ENCODE results near the gene SPACA4. TPM values are rescaled to one million over a fixed set of nuclear protein-coding genes. Genes with fewer than 3 reads are reported as not detected.
"Not testable (repeated sequence)": the region's sequence is repeated elsewhere in the genome, so short reads cannot be mapped to it uniquely, and the experiment has no call there.

SPACA4 gene
- total RNA-seq, 1 donor from 2014 or later = not detected

DNA sequence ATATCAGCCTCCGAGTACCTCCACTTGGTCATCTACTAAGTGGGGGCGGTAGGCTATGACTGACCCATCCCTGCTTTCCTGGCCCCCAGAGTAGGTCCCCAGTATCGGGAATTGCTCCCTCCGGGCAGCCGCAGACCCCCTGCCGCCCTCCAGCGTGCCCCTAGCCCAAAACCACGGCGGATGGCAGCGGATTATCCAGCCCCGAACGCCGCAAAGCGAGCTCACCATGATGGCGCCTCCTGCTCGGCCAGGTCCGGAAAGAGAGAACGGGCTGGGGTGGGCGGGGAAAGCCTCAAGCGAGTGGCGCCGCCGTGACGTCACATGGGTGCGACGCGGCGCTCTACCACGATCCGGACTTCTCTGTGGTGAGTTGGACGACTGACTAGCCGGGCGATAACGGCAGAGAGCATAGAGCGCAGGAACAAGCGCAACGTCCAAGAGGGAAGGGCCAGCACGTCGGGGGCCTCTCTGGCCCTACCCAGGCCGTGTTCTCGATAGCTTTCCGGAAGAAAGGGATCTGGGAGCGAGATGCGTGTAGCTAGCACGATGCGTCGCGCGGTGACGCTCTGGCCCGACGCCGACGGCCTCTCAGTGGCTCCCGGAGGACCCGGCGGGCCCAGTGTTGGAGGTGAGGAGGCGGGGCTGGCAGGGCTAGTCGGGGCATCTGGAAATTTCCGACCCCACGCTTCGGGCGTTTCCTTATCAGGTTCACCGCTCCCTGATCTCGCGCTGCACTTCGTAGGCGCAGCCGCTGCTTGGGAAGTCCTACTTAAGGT lies 12.6 kb downstream of the SPACA4 start, which contains the start of the genes RPL18 and SPHK2:
Gene RPL18 (minus strand): TSS at position 263 of the 776 bp plus-strand sequence. CDS start 35 bp downstream, at position 228.
Gene SPHK2 (plus strand): TSS at position 591 of the 776 bp plus-strand sequence. CDS start 1,009 bp downstream, outside the sequence.
- DNase-seq = peak; percentile 99

- DNase-seq = no peak
Observed at GRCh38 chr19:48619692-48620585, 13.4 kb downstream of the SPACA4 start.

- DNase-seq = no peak
Observed at GRCh38 chr19:48623556-48624066, 17.1 kb downstream of the SPACA4 start.

- DNase-seq = peak; percentile 97
Observed at GRCh38 chr19:48624067-48624594, 17.6 kb downstream of the SPACA4 start.

GRCh38 chr19:48624791-48625723 lies 18.5 kb downstream of the SPACA4 start:
- DNase-seq = no peak

DNA sequence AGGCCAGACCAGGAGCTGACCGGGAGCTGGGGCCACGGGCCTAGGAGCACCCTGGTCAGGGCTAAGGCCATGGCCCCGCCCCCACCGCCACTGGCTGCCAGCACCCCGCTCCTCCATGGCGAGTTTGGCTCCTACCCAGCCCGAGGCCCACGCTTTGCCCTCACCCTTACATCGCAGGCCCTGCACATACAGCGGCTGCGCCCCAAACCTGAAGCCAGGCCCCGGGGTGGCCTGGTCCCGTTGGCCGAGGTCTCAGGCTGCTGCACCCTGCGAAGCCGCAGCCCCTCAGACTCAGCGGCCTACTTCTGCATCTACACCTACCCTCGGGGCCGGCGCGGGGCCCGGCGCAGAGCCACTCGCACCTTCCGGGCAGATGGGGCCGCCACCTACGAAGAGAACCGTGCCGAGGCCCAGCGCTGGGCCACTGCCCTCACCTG lies 19.4 kb downstream of the SPACA4 start:
- DNase-seq = no peak

DNA sequence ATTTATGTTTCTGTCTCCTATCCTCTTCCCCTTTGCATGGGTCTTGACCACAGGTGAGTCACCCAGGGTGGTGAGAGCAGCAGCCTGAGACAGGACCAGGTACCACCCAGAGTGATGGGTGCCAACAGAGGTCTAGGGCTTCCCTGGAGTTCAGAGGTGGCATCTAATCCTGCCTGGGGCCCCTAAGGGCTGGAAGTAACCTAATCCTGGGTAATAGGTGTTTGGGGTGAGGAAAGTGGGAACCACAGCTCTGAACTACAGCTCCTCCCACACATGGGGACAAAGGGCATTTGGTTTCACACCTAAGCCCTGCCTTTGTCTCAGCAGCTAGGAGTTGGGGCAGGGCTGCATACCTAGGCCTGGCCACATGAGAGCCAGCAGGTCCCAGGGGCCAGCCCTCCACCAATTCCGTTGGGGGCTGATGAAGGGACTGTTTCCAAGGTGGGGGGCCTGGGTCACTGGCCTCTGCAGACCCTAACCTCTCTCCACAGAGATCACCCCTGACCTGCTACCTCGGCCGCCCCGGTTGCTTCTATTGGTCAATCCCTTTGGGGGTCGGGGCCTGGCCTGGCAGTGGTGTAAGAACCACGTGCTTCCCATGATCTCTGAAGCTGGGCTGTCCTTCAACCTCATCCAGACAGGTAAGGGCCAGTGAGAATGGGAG lies 20.8 kb downstream of the SPACA4 start:
- no peak for DNase-seq

- no peak for DNase-seq
Observed at GRCh38 chr19:48627865-48628314, 21.3 kb downstream of the SPACA4 start.

DNA sequence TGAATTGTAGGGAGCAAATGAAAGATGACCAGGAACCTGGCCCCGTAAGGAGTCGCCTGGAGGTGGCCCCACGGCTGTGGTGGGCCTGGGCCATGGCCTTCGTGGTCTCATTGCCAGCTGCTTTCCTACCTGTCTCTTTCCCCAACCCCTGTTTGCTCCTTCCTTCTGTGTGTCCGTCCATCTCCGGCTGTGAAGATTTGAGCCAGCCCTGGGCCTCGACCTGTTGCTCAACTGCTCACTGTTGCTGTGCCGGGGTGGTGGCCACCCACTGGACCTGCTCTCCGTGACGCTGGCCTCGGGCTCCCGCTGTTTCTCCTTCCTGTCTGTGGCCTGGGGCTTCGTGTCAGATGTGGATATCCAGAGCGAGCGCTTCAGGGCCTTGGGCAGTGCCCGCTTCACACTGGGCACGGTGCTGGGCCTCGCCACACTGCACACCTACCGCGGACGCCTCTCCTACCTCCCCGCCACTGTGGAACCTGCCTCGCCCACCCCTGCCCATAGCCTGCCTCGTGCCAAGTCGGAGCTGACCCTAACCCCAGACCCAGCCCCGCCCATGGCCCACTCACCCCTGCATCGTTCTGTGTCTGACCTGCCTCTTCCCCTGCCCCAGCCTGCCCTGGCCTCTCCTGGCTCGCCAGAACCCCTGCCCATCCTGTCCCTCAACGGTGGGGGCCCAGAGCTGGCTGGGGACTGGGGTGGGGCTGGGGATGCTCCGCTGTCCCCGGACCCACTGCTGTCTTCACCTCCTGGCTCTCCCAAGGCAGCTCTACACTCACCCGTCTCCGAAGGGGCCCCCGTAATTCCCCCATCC lies 22.1 kb downstream of the SPACA4 start:
- no peak for DNase-seq

DNA sequence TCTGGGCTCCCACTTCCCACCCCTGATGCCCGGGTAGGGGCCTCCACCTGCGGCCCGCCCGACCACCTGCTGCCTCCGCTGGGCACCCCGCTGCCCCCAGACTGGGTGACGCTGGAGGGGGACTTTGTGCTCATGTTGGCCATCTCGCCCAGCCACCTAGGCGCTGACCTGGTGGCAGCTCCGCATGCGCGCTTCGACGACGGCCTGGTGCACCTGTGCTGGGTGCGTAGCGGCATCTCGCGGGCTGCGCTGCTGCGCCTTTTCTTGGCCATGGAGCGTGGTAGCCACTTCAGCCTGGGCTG lies 22.7 kb downstream of the SPACA4 start:
- no peak for DNase-seq

DNA sequence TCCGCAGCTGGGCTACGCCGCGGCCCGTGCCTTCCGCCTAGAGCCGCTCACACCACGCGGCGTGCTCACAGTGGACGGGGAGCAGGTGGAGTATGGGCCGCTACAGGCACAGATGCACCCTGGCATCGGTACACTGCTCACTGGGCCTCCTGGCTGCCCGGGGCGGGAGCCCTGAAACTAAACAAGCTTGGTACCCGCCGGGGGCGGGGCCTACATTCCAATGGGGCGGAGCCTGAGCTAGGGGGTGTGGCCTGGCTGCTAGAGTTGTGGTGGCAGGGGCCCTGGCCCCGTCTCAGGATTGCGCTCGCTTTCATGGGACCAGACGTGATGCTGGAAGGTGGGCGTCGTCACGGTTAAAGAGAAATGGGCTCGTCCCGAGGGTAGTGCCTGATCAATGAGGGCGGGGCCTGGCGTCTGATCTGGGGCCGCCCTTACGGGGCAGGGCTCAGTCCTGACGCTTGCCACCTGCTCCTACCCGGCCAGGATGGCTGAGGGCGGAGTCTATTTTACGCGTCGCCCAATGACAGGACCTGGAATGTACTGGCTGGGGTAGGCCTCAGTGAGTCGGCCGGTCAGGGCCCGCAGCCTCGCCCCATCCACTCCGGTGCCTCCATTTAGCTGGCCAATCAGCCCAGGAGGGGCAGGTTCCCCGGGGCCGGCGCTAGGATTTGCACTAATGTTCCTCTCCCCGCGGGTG lies 23.2 kb downstream of the SPACA4 start:
- no peak for DNase-seq

DNA sequence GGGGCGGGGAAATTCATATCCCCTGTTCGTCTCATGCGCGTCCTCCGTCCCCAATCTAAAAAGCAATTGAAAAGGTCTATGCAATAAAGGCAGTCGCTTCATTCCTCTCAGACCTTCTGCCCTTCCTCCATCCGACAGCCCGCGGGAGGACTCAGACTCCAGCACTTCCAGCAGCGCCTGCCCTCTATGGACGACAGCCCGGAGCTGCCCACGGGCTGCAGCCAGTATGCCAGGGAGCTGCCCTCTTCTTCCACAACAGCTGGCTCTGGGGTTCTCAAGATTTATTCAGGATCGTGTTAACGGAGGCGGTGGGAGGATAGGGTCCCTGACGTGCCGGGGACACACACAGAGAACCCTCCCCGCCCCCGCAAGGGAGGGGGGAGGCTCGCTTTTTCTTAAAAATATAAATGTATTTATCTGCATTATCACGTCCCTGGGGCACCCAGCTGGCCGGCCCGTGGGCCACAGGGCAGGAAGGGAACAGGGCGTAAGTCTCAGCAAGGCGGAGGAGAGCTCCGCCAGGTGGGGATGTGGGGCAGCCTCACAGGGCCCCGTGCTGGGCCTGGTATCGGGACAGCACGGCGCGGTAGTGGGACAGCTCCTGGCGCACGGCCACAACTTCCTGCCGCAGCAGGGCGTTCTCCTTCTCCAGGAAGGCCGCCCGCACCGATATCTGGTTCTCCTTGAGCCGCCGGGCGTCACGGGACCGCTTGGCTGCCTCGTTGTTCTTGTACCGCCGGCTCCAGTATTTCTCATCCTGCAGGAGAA lies 23.9 kb downstream of the SPACA4 start:
- DNase-seq = no peak

DNA sequence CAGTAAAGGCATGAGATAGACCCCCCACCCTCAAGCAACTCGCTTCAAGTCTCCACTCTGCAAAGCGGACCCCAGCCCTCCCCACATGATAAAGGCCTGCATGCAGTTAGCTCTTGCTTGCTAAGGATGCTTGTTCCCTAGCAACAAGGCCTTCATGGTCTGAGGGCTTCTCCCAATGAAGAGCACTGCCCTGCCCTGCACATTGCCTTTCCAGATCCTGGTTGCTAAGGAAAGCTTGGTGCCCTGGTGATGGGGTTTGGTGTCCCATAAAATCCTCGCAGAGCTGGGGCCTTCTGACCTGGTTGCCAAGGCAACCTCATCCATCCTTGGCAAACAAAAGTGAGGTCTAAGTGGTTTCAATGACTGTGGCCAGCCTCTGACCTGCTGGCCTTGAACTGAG lies 24.7 kb downstream of the SPACA4 start:
- DNase-seq = no peak

DNA sequence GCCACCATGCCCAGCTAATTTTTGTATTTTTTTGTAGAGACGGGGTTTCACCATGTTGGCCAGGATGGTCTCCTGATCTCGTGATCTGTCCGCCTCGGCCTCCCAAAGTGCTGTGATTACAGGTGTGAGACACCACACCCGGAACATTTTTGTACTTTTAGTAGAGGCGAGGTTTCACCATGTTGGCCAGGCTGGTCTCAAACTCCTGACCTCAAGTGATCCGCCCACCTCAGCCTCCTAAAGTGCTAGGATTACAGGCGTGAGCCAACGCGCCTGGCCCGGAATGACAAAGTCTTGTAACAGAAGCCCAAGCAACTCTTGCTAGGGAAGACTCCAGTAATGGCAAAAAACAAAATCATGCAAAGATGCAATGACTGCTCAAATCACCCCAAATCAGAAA lies 25.7 kb downstream of the SPACA4 start:
- not testable (repeated sequence) for DNase-seq

DNA sequence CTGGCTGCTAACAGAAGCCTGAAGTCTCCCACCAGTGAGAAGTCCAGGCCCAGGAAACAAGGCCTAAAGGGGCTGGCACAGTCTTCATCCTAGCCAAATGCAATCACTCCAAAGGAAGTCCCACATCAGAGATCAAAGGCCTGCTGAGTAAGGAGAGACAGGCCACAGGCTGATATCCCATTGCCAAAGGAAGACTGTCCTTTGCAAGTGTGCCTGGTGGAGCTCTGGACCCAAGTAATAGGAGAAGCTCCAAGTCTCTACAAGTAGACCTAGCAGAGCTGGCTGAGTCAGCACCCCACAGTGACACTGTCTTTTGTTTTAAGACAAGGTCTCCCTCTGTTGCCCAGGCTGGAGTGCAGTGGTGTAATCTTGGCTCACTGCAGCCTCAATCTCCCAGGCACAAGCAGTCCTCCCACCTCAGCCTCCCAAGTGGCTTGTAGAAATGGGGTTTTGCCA lies 26.2 kb downstream of the SPACA4 start:
- no peak for DNase-seq

- DNase-seq = no peak
Observed at GRCh38 chr19:48633148-48634035, 26.9 kb downstream of the SPACA4 start.

GRCh38 chr19:48634036-48634342 lies 27.4 kb downstream of the SPACA4 start:
- DNase-seq = no peak
